SK-N-MC (cell line): ENCODE measurements around the gene DDX27.
A peak's percentile ranks its signal among the peaks of the same experiment; 100 is the strongest.

Experiments
- DNase-seq: peaks from one replicate; pipeline ENCODE4 v3.0.0-alpha.2; 2011; ENCODE audit warnings: low read depth, low spot score
- H3K27ac ChIP-seq: fragments of 200-600 bp; sonication (generic); 2 replicates; pipeline ENCODE4 v1.5.1; 2016; ENCODE audit warnings: mixed run types
- H3K36me3 ChIP-seq: fragments of 200-600 bp; sonication (generic); 2 replicates; pipeline ENCODE4 v1.6.1; 2017; ENCODE audit warnings: antibody characterized with exemption, low read length, mixed read lengths; ENCODE audit not compliant: insufficient read depth
- H3K4me3 ChIP-seq: fragments of 200-600 bp; sonication (generic); 2 replicates; pipeline ENCODE4 v1.5.1; 2016
- H3K9ac ChIP-seq: fragments of 200-600 bp; sonication (generic); 2 replicates; pipeline ENCODE4 v1.8.0; 2017; ENCODE audit warnings: mixed run types, mixed read lengths; ENCODE audit not compliant: insufficient read length
- H3K9me3 ChIP-seq: fragments of 200-600 bp; sonication (generic); 2 replicates; pipeline ENCODE4 v1.6.1; 2017; ENCODE audit warnings: low read depth, mild to moderate bottlenecking, antibody characterized with exemption, low read length, moderate library complexity, mixed read lengths
- EZH2 ChIP-seq: fragments of 200-600 bp; sonication (generic); IDR thresholded peaks from one replicate; pipeline ENCODE4 v1.6.1; 2017; ENCODE audit warnings: antibody characterized with exemption
- FOXP2 ChIP-seq: optimal IDR thresholded peaks from 2 replicates; pipeline ENCODE3; 2011; ENCODE audit warnings: mild to moderate bottlenecking, moderate library complexity; ENCODE audit not compliant: insufficient read depth; ENCODE audit errors: extremely low read length, control extremely low read depth
- POLR2AphosphoS5 ChIP-seq: IDR thresholded peaks from 2 replicates; pipeline ENCODE4 v1.6.1; 2012; ENCODE audit warnings: mild to moderate bottlenecking, low read depth, low read length, borderline replicate concordance

DDX27 gene

GRCh38 chr20:49219924-49220831 lies 962 bp downstream of the DDX27 start:
- peaks cover 35% of the 10 kb centered on the region for H3K36me3 ChIP-seq
- H3K27ac ChIP-seq = peak overlapping the region; percentile 45; the same call in 1 of the 2 replicates
- TF ChIP-seq POLR2AphosphoS5 (no peak), FOXP2 (no peak), EZH2 (no peak)
- peak overlapping the region; percentile 100 for H3K4me3 ChIP-seq
- no peaks in the 10 kb centered on the region for H3K9me3 ChIP-seq
- peak overlapping the region; percentile 93 for H3K9ac ChIP-seq
- DNase-seq = no peak

- Histone ChIP-seq H3K36me3 (peaks cover 81% of the 10 kb centered on the region), H3K9ac (no peak overlapping the region), H3K4me3 (no peak overlapping the region), H3K9me3 (no peaks in the 10 kb centered on the region), H3K27ac (no peak overlapping the region)
- no peak for DNase-seq
- TF ChIP-seq POLR2AphosphoS5 = no peak
- TF ChIP-seq FOXP2 = no peak
- no peak for TF ChIP-seq EZH2
Measured at GRCh38 chr20:49225896-49226295, 6.7 kb downstream of the DDX27 start.

- peaks cover 82% of the 10 kb centered on the region for H3K36me3 ChIP-seq
- H3K9ac ChIP-seq = no peak overlapping the region
- H3K4me3 ChIP-seq = no peak overlapping the region
- no peaks in the 10 kb centered on the region for H3K9me3 ChIP-seq
- no peak for TF ChIP-seq FOXP2
- TF ChIP-seq POLR2AphosphoS5 = no peak
- TF ChIP-seq EZH2 = no peak
- DNase-seq = no peak
- H3K27ac ChIP-seq = no peak overlapping the region
Measured at GRCh38 chr20:49228676-49229075, 9.5 kb downstream of the DDX27 start.

GRCh38 chr20:49229381-49229780 lies 10.2 kb downstream of the DDX27 start:
- DNase-seq = no peak
- Histone ChIP-seq H3K9me3 (no peaks in the 10 kb centered on the region), H3K36me3 (peaks cover 80% of the 10 kb centered on the region), H3K27ac (no peak overlapping the region), H3K9ac (no peak overlapping the region), H3K4me3 (no peak overlapping the region)
- TF ChIP-seq POLR2AphosphoS5 (no peak), EZH2 (no peak), FOXP2 (no peak)

GRCh38 chr20:49230021-49230420 lies 10.8 kb downstream of the DDX27 start:
- no peak for DNase-seq
- TF ChIP-seq FOXP2 (no peak), EZH2 (no peak), POLR2AphosphoS5 (no peak)
- H3K9ac ChIP-seq = no peak overlapping the region
- no peak overlapping the region for H3K27ac ChIP-seq
- H3K36me3 ChIP-seq = peaks cover 80% of the 10 kb centered on the region
- no peak overlapping the region for H3K4me3 ChIP-seq
- no peaks in the 10 kb centered on the region for H3K9me3 ChIP-seq

GRCh38 chr20:49230561-49231133 lies 11.4 kb downstream of the DDX27 start:
- no peak for TF ChIP-seq FOXP2
- no peak for TF ChIP-seq EZH2
- TF ChIP-seq POLR2AphosphoS5 = no peak
- H3K36me3 ChIP-seq = peaks cover 80% of the 10 kb centered on the region
- no peak overlapping the region for H3K9ac ChIP-seq
- H3K4me3 ChIP-seq = no peak overlapping the region
- H3K9me3 ChIP-seq = no peaks in the 10 kb centered on the region
- H3K27ac ChIP-seq = no peak overlapping the region
- DNase-seq = no peak

- no peak for DNase-seq
- Histone ChIP-seq H3K36me3 (peaks cover 77% of the 10 kb centered on the region), H3K4me3 (no peak overlapping the region), H3K27ac (no peak overlapping the region), H3K9ac (no peak overlapping the region), H3K9me3 (no peaks in the 10 kb centered on the region)
- no peak for TF ChIP-seq POLR2AphosphoS5
Measured at GRCh38 chr20:49231471-49231870, 12.3 kb downstream of the DDX27 start.

GRCh38 chr20:49233226-49233625 lies 14.0 kb downstream of the DDX27 start:
- Histone ChIP-seq H3K9ac (no peak overlapping the region), H3K4me3 (no peak overlapping the region), H3K27ac (no peak overlapping the region), H3K9me3 (no peaks in the 10 kb centered on the region), H3K36me3 (peaks cover 76% of the 10 kb centered on the region)
- TF ChIP-seq EZH2 (no peak), POLR2AphosphoS5 (no peak), FOXP2 (no peak)
- DNase-seq = no peak

- H3K27ac ChIP-seq = no peak overlapping the region
- H3K9me3 ChIP-seq = no peaks in the 10 kb centered on the region
- DNase-seq = no peak
- H3K36me3 ChIP-seq = peaks cover 75% of the 10 kb centered on the region
- H3K9ac ChIP-seq = no peak overlapping the region
- no peak overlapping the region for H3K4me3 ChIP-seq
- TF ChIP-seq POLR2AphosphoS5 (no peak), FOXP2 (no peak), EZH2 (no peak)
Measured at GRCh38 chr20:49234831-49235230, 15.6 kb downstream of the DDX27 start.
